ENCODE measurements around the gene MED22.

The MED22 gene

GRCh38 chr9:133356391-133357091 lies 8.6 kb upstream of the MED22 start, which contains the start of the genes SURF1 and SURF2:
Gene SURF1 (minus strand): TSS chr9:133356487. CDS start chr9:133356453, 34 bp downstream.
Gene SURF2 (plus strand): TSS chr9:133356550. CDS start chr9:133356593, 43 bp downstream.
- 0 out of 2 replicates have a peak, but pooled peaks have one; percentile 21 for TF ChIP-seq CTCF (IDR thresholded peaks at IDR 0.05)

- TF ChIP-seq CTCF (IDR thresholded peaks at IDR 0.05), result no peak
Observed at GRCh38 chr9:133355881-133356357, 8.0 kb upstream of the MED22 start.

GRCh38 chr9:133354766-133355165 lies 6.8 kb upstream of the MED22 start:
- TF ChIP-seq CTCF (IDR thresholded peaks at IDR 0.05), result no peak

- no peak for TF ChIP-seq CTCF (IDR thresholded peaks at IDR 0.05)
Observed at GRCh38 chr9:133353548-133353947, 5.6 kb upstream of the MED22 start.

- no peak for TF ChIP-seq CTCF (IDR thresholded peaks at IDR 0.05)
Observed at GRCh38 chr9:133352635-133353340, 4.9 kb upstream of the MED22 start.

GRCh38 chr9:133351908-133352634 lies 4.1 kb upstream of the MED22 start:
- TF ChIP-seq CTCF (IDR thresholded peaks at IDR 0.05), result peak; percentile 72

GRCh38 chr9:133351526-133351907 lies 3.6 kb upstream of the MED22 start:
- no peak for TF ChIP-seq CTCF (IDR thresholded peaks at IDR 0.05)

Data from LNCAP (cell line).